GM21717 (cell line): ENCODE results near the gene RAI1.

Experiments used
- ATAC-seq: cut with Tn5 transposase; IDR thresholded peaks from one replicate; pipeline ENCODE4 v1.9.1; 2021; ENCODE audit warnings: mild to moderate bottlenecking, moderate library complexity; ENCODE audit not compliant: unreplicated experiment

Gene RAI1

GRCh38 chr17:17714261-17714866 is 33.1 kb downstream of the RAI1 start:
- ATAC-seq, result no peak

DNA sequence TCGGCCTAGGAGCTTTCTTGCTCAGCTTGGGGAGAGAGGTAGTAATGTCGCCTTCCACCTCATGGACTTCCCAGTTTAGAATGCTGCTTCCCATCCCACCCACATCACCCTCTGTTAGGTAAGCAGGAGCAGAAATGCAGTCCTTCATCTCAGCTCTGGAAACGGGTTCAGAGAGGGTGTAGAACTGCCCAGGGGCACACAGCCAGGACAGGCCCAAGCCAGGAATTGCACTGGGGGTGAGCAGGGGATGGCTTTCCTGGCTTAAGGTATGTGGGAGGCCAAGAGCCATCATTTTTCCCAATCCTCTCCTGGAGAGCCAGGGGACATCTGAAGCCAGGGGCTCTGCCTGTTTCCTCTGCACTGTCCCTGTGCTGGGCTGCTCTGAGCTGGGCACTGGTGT is 33.6 kb downstream of the RAI1 start:
- no peak for ATAC-seq

- ATAC-seq, result no peak
Observed at GRCh38 chr17:17716837-17717523, 35.7 kb downstream of the RAI1 start.

GRCh38 chr17:17718251-17718650 is 37.0 kb downstream of the RAI1 start:
- ATAC-seq, result no peak

GRCh38 chr17:17719199-17719940 is 38.1 kb downstream of the RAI1 start:
- ATAC-seq, result no peak

GRCh38 chr17:17719966-17720543 is 38.8 kb downstream of the RAI1 start:
- ATAC-seq, result no peak

DNA sequence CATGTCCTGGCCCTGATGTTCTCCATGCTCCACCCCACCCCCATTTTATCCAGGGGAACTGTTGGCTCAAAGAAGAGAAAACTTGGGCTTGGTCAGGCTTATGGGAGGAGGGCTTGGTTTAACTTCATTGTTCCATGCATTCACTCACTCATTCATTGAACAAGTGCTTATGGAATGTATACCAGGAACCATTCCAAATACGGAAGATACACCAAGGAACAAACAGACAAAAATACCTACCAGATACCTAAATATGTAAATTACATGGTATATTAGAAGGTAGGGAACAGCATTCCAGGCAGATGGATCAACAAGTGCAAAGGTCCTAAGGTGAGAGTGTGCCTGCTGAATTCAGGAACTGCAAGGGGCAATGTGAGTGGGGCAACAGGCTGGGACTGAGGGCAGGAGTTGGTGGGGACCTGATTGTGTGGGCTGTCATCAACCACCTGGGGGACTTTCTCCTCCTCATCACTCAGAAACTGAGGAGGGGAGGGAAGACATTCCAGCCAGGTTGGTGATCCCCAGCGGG is 39.9 kb downstream of the RAI1 start:
- no peak for ATAC-seq

DNA sequence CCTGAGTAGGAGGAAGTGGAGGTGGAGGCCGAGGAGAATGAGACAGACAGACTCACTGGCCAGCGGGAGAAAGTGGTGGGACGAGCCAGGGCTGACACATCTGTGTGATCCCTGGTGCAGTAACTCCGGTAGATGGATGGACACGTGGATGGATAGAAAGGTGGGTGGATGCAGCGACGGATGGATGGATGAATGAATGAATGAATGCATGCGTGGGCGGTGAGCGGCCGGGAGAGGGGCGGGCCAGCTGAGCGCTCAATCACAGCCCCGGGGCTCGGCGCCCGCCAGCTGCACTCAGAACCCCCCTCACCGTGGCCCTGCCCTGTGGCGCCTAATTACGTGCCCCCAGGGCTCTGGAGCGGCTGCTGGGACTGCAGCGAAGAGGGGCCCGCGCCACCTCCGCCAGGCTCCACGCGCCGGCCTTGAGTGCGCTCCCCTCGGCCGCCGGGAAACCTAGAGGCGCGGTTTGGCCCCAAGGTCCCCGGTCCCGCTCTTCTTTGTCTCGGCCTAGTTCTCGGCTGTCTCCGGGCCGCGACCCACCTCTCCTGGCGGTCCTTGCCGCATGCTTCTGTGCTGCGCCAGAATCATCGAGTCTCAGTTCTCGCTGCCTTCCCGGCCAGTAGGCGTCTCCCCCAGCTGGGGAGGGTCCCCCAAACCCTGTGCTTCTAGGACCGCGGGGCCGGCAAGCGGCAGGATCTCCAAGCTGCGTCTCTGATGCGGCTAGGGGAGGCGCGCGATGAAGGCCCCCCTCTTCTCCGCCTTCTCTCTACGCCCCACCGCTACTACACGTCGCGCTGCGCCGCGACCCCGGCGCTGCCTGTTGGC is 41.0 kb downstream of the RAI1 start:
- ATAC-seq, result no peak

DNA sequence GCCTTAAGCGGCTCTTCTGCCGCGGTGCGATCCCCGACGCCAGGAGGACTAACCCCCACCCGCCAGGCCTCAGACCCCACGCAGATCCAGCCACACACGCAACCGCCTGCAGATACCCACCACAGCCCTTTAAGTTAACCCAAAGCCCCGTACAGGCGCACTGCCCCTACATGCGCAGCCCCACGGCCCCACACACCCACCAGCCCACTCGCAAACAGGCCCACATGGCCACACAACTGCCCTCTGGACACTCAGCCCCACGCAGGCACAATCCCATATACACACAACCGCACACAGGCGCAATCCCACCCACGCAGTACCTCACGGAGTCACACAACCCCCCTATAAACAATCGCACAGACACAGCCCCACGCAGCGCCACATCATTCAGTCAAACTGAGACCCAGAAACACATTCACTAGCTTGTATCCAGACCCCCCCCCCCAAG is 41.7 kb downstream of the RAI1 start:
- no peak for ATAC-seq

GRCh38 chr17:17723354-17724261 is 42.4 kb downstream of the RAI1 start:
- no peak for ATAC-seq

GRCh38 chr17:17724307-17725010 is 43.2 kb downstream of the RAI1 start:
- ATAC-seq, result no peak

- ATAC-seq, result no peak
Observed at GRCh38 chr17:17725011-17725751, 43.9 kb downstream of the RAI1 start.

DNA sequence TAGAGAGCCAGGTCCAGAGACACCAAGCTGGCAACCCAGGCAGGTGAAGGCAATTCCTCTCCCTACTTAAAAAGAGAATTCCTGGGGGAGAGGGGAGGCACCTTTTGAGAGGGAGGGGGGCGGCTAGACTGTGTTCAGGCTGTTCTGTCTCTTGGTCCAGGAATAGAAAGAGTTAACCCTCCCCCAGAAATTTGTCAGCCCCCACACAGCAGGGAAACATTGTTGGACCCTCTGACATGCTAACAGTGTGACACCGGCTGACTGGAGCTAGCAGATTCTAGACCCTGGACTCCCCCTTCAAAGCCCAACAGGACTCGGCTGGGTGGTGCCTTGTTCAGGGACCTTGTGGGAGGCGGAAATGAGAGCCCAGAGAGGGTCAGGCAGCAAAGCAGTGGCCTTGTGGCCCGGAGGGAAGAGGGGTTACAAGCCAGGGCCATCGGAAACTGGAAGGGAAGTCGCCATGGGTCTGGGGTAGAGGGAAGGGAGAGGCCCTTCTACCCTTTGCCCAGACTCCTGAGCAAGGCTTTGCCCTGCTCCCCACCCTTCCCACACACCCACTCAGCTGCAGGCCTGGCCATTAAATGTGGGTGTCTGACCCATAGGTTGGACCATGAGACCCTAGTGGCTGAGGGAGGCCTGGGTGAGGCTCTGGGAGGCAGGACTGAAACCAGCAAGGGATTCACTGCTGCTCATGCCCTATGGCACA is 44.6 kb downstream of the RAI1 start:
- no peak for ATAC-seq

- no peak for ATAC-seq
Observed at GRCh38 chr17:17726458-17727060, 45.3 kb downstream of the RAI1 start.

DNA sequence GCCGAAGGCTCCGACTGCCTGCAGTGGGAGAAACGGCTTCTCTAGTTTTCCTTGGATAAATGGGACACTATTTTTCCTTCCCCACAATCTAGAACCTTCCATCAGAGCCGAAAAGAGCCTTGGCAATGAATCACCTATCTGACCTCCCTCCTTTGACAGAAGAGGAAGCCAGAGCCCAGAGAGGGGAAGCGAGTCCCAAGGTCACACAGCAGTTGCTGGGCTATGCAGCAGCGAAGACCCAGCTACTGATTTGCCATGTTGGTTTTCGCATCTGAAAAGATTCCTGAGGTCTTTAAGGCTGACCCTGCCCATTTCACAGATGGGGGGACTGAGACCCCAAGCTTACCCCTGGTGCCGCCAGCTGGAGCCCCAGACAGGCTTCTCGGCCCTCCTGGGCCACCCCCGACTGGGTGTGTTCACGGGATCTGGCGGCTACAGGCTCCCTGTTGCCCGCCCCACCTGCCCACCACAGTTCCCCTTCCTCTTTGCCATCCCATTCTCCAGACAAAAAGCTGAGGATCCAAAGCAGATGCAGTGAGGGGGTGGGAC is 45.9 kb downstream of the RAI1 start:
- ATAC-seq, result no peak

- ATAC-seq, result no peak
Observed at GRCh38 chr17:17728146-17728545, 46.9 kb downstream of the RAI1 start.
